ENCODE data around the gene EML1.

GRCh38 chr14:99753225-99754140, 39.7 kb upstream of the EML1 start:
- no peak for TF ChIP-seq POLR2A (IDR thresholded peaks at IDR 0.05)
- TF ChIP-seq, protein P1, sequence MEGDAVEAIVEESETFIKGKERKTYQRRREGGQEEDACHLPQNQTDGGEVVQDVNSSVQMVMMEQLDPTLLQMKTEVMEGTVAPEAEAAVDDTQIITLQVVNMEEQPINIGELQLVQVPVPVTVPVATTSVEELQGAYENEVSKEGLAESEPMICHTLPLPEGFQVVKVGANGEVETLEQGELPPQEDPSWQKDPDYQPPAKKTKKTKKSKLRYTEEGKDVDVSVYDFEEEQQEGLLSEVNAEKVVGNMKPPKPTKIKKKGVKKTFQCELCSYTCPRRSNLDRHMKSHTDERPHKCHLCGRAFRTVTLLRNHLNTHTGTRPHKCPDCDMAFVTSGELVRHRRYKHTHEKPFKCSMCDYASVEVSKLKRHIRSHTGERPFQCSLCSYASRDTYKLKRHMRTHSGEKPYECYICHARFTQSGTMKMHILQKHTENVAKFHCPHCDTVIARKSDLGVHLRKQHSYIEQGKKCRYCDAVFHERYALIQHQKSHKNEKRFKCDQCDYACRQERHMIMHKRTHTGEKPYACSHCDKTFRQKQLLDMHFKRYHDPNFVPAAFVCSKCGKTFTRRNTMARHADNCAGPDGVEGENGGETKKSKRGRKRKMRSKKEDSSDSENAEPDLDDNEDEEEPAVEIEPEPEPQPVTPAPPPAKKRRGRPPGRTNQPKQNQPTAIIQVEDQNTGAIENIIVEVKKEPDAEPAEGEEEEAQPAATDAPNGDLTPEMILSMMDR (IDR thresholded peaks at IDR 0.05), result no peak

Data from right lobe of liver (tissue), 4 donors.